Measurements from ENCODE around the gene SEC16A.

- no peak for TF ChIP-seq EZH2phosphoT487 (IDR thresholded peaks at IDR 0.05; ENCODE audit: low read length)
- no peak for TF ChIP-seq CTCF (IDR thresholded peaks at IDR 0.05; ENCODE audit: low read length)
- no peak for TF ChIP-seq EZH2 (optimal IDR thresholded peaks at IDR 0.05; ENCODE audit: low read depth, low read length)
These were observed 621 bp downstream of the SEC16A start for GRCh38 chr9:136482046-136482792.
